Measurements from ENCODE around the gene CTPS2. TPM values are rescaled to one million over a fixed set of nuclear protein-coding genes. Genes with fewer than 3 reads are reported as not detected.

Gene CTPS2
- total RNA-seq, 1 donor from 2014 or later, result 26.1 TPM

DNA sequence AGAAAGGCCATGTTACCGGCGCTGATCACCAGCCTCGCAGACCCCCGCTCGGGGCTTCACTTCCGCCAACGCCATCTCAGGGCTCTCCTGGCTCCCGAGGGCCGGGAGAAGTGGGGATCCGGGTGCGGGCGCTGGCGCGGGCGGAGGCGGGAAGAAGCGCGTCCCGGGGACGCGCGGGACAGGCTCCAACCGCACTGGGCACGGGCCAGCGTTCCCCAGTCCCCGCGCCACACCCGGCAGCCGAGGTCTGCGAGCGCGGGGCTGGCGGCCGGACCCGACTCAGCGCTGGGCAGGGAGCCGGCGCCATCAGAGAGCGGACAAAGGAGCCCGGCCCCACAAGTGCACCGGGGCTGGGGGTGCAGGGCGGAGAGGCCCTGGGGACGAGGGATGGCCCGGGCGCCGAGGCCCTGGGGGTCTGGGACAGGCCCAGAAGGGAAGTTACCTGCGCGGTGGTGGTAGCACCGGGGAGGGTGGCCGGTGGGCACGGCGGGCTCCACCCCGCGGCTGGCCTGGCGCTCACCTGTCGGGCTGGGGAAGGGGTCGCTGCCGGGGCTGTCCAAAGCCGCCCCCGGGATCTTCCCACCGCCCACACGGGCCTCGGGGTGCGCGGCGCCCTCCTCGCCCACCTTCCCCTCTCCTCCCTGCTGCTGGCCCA is 449 bp downstream of the CTPS2 start:
- Mint-ChIP-seq H3K4me3 (ENCODE audit: unreplicated experiment) (peak overlapping the region; percentile 97), H3K9me3 (ENCODE audit: low read depth) (no peaks in the 10 kb centered on the region), H3K27ac (ENCODE audit: unreplicated experiment) (peak overlapping the region; percentile 93), H3K36me3 (ENCODE audit: low read depth) (peaks cover 6% of the 10 kb centered on the region), H3K4me1 (ENCODE audit: low read depth) (peaks cover 29% of the 10 kb centered on the region), H3K27me3 (ENCODE audit: low read depth) (no peaks in the 10 kb centered on the region)
- no peak for DNase-seq (ENCODE audit: low spot score)
- TF ChIP-seq, protein P1, sequence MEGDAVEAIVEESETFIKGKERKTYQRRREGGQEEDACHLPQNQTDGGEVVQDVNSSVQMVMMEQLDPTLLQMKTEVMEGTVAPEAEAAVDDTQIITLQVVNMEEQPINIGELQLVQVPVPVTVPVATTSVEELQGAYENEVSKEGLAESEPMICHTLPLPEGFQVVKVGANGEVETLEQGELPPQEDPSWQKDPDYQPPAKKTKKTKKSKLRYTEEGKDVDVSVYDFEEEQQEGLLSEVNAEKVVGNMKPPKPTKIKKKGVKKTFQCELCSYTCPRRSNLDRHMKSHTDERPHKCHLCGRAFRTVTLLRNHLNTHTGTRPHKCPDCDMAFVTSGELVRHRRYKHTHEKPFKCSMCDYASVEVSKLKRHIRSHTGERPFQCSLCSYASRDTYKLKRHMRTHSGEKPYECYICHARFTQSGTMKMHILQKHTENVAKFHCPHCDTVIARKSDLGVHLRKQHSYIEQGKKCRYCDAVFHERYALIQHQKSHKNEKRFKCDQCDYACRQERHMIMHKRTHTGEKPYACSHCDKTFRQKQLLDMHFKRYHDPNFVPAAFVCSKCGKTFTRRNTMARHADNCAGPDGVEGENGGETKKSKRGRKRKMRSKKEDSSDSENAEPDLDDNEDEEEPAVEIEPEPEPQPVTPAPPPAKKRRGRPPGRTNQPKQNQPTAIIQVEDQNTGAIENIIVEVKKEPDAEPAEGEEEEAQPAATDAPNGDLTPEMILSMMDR (IDR thresholded peaks at IDR 0.05), result no peak

DNA sequence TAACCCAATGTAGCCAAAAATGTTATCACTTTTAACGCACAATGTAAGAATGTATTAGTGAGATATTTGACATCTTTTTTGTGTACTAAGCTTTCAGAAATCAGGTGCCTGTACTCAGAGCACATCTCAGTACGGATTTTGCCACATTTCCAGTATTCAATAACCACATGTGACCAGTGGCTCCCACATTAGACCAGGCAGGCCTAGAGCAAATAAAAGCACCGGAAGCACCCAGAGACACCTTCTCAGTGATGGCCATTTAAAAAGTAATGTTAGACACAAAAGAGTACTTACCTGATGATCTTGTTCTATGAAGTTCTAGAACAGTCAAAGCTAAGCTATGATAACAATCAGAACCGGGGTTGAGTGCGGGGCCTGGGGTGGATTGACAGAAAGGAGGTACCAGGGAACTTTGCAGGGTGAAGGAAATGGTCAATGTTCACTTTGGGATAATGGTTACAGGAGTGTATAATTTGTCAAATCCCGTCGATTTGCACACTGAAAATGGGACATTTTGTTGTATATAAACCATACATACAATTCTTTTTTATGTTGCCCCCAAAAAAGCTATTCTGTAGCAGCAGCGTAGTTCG is 1.2 kb downstream of the CTPS2 start:
- no peak for DNase-seq (ENCODE audit: low spot score)
- H3K27ac Mint-ChIP-seq (ENCODE audit: unreplicated experiment), result peak overlapping the region; percentile 79
- H3K4me3 Mint-ChIP-seq (ENCODE audit: unreplicated experiment), result peak overlapping the region; percentile 97

GRCh38 chrX:16708016-16708415 is 4.5 kb downstream of the CTPS2 start:
- H3K27me3 Mint-ChIP-seq (ENCODE audit: low read depth), result no peaks in the 10 kb centered on the region
- no peak overlapping the region for H3K4me3 Mint-ChIP-seq (ENCODE audit: unreplicated experiment)
- no peak for DNase-seq (ENCODE audit: low spot score)
- H3K27ac Mint-ChIP-seq (ENCODE audit: unreplicated experiment), result no peak overlapping the region
- no peaks in the 10 kb centered on the region for H3K9me3 Mint-ChIP-seq (ENCODE audit: low read depth)
- TF ChIP-seq, protein P1 (IDR thresholded peaks at IDR 0.05), result no peak
- H3K36me3 Mint-ChIP-seq (ENCODE audit: low read depth), result peaks cover 7% of the 10 kb centered on the region
- peaks cover 27% of the 10 kb centered on the region for H3K4me1 Mint-ChIP-seq (ENCODE audit: low read depth)

More for the DNA sequence above, 1.2 kb downstream of the CTPS2 start:
- H3K27me3 Mint-ChIP-seq (ENCODE audit: low read depth), result no peaks in the 10 kb centered on the region
- H3K36me3 Mint-ChIP-seq (ENCODE audit: low read depth), result peaks cover 7% of the 10 kb centered on the region
- TF ChIP-seq, protein P1 (IDR thresholded peaks at IDR 0.05), result no peak
- H3K4me1 Mint-ChIP-seq (ENCODE audit: low read depth), result peaks cover 29% of the 10 kb centered on the region
- no peaks in the 10 kb centered on the region for H3K9me3 Mint-ChIP-seq (ENCODE audit: low read depth)

DNA sequence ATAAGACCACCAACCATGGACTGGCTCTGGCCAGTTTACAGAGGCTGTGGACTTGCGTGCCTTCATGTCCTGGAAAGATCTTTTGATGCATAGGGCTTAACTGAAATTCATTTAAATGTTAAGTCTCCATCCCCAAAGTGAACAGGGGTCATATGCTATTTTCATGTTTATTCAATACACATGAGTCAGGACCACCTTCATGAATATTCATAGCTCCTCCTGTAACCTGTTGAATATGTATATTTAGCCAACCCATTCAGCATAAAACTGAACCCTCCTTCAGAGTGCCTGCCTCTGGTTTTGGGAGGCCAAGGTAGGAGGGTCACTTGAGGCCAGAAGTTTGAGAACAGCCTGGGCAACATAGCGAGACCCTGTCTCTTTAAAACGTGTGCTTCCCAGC is 7.1 kb downstream of the CTPS2 start:
- no peak for DNase-seq (ENCODE audit: low spot score)
- TF ChIP-seq, protein P1 (IDR thresholded peaks at IDR 0.05), result no peak
- Mint-ChIP-seq H3K4me1 (ENCODE audit: low read depth) (peaks cover 10% of the 10 kb centered on the region), H3K9me3 (ENCODE audit: low read depth) (no peaks in the 10 kb centered on the region), H3K27ac (ENCODE audit: unreplicated experiment) (no peak overlapping the region), H3K27me3 (ENCODE audit: low read depth) (no peaks in the 10 kb centered on the region), H3K4me3 (ENCODE audit: unreplicated experiment) (no peak overlapping the region), H3K36me3 (ENCODE audit: low read depth) (peaks cover 13% of the 10 kb centered on the region)

GRCh38 chrX:16702700-16703599 is 9.5 kb downstream of the CTPS2 start:
- Mint-ChIP-seq H3K36me3 (ENCODE audit: low read depth) (peaks cover 15% of the 10 kb centered on the region), H3K27ac (ENCODE audit: unreplicated experiment) (no peak overlapping the region), H3K27me3 (ENCODE audit: low read depth) (no peaks in the 10 kb centered on the region), H3K4me1 (ENCODE audit: low read depth) (peaks cover under 1% of the 10 kb centered on the region), H3K9me3 (ENCODE audit: low read depth) (no peaks in the 10 kb centered on the region), H3K4me3 (ENCODE audit: unreplicated experiment) (no peak overlapping the region)
- TF ChIP-seq, protein P1 (IDR thresholded peaks at IDR 0.05), result no peak
- DNase-seq (ENCODE audit: low spot score), result no peak
